Epithelial cell of prostate (primary cell): ENCODE data around the gene ADAD1.
"Not testable (repeated sequence)": the region's sequence is repeated elsewhere in the genome, so short reads cannot be mapped to it uniquely, and the experiment has no call there.

Experiments
- DNase-seq: peaks from one replicate; pipeline ENCODE4 v3.0.0-alpha.2; 2011; ENCODE audit warnings: low read depth, low spot score
- H3K27ac ChIP-seq: fragments of 450-650 bp; 2 replicates; pipeline ENCODE4 v1.5.1; 2017; ENCODE audit warnings: mild to moderate bottlenecking

The ADAD1 gene

DNA sequence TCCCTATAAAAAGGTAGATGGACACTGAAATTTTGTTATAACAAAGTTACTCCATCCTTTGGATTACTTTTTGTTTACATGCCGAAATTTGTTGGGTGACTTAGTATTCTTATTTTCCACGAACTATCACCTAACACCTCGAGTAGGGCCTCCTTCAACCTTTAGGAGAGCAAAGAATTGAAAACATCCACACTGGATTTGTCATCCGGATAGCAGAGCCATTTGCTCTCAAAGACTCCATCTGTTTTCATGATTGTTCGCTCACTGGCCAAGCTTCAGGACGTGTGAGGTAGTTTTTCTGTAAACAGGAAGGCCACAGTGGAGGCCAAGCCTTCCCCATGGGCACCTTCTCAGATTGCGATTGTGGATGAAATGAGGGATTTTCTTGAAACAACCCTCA, at the start of gene ADAD1:
Gene ADAD1, plus strand, starts transcription at position 301 of the 400 bp plus-strand sequence. CDS start 1,059 bp downstream, outside the sequence.
- no peak for DNase-seq

DNA sequence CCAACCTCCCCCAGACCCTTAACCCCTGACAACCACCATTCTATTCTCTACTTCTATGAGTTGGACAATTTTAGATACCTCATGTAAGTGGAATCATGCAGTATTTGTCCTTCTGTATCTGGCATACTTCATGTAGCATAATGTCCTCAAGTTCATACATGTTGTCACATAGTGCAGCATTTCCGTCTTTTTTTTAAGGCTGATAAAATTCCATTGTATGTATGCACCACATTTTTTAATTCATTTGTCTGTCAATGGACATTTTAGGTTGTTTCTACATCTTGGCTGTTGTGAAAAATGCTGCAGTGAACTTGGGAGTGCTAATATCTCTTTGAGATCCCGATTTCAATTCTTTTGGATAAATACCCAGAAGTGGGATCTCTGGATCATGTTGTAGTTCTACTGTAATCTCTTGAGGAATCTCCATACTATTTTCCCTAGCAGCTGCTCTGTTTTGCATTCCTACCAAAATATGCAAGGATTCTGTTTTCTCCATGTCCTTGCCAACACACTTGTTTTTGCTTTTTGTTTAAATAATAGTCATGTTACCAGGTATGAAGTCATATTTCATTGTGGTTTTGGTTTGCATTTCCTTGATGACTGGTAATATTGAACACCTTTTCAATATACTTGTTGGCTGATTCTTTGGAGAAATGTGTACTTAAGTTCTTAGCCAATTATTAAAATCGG, 48.8 kb upstream of the ADAD1 start:
- no peak overlapping the region for H3K27ac ChIP-seq
- DNase-seq: no peak

More for the DNA sequence above, at the start of gene ADAD1:
- no peak within 1 kb of the TSS for H3K27ac ChIP-seq

DNA sequence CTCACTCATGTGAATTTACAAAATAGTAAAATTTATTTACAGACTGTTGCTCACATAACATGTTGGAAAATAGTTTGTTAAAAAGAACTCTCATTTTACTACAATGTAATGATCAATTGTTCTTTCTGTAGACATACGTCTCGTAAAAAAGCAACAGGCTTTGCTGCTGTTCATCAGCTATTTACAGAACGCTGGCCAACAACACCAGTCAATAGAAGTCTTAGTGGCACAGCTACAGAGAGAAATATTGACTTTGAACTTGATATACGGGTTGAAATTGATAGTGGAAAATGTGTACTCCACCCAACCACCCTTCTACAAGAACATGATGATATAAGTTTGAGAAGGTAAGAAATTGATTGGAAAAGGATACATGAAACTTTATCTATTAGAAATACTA, 47.6 kb upstream of the ADAD1 start:
- no peak for DNase-seq

DNA sequence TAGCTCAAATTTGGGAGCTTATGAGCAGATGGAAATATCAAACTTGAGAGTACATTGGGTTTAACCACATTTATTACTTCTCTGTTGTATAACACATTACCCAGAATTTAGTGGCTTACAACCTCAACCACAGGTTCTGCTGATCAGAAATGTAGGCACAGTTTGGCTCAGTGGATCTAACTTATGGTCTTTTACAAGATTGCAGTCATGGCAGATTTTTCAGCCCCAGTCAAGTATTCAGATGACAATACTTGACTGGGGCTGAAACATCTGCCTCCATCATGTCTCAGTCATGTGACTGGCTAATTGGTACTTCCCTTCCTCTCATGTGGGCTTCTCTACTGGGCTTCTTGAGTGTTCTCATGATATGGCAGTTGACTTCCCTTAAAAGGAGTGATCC, 44.0 kb upstream of the ADAD1 start:
- no peak for DNase-seq
- H3K27ac ChIP-seq: no peak overlapping the region

More for the DNA sequence above, 47.6 kb upstream of the ADAD1 start:
- no peak overlapping the region for H3K27ac ChIP-seq

DNA sequence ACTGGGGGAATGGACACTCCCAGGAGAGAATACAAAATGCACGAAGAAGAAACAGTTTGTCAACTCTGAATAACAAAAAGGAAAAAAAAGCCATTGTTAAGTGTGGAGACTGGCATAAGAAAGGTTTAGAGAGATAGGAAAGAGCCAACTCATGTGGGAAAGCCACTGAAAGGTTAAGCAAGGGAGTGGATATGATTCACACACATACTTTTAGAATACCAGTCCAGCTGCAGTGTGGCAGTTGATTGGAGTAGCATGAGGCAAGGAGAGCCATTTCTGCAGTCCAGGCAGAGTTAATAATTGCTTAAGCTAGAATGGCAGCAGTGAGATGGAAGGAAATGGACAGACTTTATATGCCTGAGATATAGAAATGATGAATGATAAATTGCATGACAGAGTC, 36.9 kb upstream of the ADAD1 start:
- peak overlapping the region; percentile 41 for H3K27ac ChIP-seq
- DNase-seq: peak; percentile 64

DNA sequence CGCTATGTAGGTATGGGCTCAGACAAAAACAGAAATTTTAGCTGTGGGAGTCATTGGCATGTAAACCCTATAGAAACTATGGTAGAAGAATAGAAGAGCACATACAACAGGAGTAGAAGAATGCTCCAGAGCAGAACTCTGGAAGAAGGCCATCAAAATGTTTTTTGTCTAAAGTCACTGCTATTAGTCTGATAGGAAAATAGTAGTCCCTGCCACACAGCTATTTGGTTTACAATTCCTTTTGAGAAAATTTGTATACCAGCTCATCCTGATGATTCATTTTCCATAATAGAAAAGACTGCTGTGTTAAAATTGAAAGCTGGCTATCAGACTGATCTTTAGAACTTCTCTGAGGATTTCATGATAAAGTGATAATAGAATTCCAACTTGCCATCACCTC, 32.8 kb upstream of the ADAD1 start:
- H3K27ac ChIP-seq: no peak overlapping the region
- no peak for DNase-seq

DNA sequence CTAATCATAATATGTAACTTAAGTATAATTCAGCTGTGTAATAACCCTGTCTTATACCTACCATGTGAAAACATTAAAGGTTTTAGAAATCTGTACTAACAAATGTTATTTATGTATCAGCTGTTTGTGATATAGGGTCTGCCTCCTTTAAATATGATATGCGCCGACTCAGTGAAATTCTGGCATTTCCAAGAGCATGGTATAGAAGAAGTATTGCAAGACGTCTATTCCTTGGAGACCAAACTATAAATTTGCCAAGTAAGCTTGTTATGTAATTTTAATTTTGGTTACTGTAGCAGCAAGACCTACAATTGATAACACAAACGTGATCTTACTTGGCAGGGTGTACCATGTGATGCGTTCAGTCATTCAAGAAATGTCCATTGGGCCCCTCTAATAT, 32.3 kb upstream of the ADAD1 start:
- no peak for DNase-seq
- no peak overlapping the region for H3K27ac ChIP-seq

DNA sequence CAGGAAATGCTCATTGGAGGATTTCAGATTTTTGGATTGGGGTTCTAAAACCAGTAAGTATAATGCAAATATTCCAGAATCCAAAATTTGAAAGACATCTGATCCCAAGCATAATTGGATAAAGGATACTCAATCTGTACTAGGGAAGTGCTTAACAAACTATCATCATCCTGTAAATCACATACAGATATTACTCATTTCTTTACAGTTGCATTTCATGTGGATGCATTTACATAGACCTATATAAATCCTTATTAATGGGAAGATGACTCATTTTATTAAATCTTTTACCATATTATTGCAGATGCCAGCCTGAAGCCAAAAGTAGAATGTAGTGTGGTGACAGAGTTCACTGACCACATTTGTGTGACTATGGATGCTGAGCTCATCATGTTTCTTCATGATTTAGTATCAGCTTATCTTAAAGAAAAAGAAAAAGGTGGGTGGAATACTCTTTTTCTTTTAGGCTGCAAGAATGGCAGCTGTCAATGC, 22.4 kb upstream of the ADAD1 start:
- H3K27ac ChIP-seq: no peak overlapping the region
- no peak for DNase-seq

DNA sequence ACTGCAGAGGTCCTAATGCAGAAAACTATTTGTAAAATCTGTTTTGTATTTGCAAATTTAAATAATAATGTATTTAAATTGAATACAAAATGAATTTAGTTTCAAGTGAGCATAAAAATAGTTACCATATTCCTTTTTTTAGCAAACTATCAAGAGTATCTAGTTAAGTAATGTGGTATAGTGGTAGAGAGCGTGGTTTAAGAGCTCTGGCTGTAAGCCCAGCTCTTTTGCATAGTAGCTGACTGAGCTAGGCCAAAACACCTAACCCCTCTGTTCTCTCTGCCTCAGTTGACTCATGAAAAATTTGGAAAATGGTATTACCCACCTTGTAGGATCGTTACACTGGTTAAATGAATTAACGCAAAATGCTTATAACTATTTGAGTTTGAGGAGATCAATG, 18.1 kb upstream of the ADAD1 start:
- no peak for DNase-seq

DNA sequence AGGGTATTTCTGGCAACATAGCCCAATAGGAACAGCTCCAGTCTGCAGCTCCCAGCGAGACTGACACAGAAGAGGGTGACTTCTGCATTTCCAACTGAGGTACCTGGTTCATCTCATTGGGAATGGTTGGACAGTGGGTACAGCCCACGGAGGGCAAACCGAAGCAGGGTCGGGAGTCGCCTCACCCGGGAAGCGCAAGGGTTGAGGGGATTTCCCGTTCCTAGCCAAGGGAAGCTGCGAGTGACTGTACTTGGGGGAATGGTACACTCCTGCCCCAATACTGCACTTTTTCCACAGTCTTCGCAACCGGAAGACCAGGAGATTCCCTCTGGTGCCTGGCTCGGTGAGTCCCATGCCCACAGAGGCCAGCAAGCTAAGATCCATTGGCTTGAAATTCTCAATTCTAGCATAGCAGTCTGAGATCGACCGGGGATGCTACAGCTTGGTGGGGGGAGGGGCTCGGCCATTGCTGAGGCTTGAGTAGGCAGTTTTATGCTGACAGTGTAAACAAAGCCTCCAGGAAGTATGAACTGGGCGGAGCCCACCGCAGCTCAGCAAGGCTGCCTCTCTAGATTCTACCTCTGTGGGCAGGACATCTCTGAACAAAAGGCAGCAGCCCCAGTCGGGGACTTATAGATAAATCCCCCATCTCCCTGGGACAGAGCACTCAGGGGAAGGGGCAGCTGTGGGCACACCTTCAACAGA, 14.0 kb upstream of the ADAD1 start:
- DNase-seq: no peak
- no peak overlapping the region for H3K27ac ChIP-seq

More for the DNA sequence above, 18.1 kb upstream of the ADAD1 start:
- H3K27ac ChIP-seq: no peak overlapping the region

DNA sequence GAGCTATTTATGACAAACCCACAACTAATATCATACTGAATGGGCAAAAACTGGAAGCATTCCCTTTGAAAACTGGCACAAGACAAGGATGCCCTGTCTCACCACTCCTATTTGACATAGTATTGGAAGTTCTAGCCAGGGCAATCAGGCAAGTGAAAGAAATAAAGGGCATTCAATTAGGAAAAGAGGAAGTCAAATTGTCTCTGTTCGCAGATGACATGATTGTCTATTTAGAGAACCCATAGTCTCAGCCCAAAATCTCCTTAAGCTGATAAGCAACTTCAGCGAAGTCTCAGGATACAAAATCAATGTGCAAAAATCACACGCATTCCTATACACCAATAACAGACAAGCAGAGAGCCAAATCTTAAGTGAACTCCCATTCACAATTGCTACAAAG, 10.0 kb upstream of the ADAD1 start:
- not testable (repeated sequence) for DNase-seq, H3K27ac ChIP-seq

DNA sequence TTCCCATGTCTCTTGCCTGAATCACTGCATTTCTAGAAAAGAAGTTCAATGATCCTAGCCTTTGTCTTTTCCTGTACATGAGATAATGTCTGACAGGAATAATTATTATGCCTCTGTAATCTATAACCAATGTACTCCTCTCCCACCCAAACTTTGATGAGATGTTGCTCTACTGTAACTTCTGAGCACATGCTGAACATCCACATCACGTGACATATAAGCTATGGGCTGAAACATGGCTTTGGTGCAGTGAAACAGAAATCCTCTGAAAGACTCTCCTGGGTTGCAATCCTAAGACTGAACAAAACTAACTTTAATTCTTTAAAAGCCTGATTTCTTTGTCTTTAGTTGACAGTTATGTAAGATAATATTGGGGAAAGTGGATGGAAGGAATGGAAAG, 1.5 kb upstream of the ADAD1 start:
- DNase-seq: no peak
- no peak overlapping the region for H3K27ac ChIP-seq

DNA sequence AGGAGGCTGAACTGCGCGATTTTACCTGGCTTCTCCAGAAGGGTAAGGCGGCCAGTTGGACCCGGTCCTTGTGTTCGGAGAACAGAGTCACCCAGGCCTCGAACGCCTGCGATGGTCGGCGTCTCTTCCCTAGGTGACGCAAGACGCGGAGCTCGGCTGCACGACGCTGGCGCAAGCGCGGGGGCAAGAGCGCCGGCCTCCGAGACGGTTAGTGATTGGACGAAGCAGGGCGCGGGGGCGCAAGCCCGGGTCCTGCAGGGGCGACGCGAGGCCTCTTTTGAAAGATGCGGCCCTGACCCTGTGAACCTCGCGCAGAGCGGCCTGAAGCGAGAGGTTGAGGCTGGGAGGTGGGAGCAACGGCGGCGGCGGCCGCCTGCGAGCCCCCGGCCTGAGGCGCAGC, 428 bp downstream of the ADAD1 start:
- H3K27ac ChIP-seq: no peak overlapping the region

DNA sequence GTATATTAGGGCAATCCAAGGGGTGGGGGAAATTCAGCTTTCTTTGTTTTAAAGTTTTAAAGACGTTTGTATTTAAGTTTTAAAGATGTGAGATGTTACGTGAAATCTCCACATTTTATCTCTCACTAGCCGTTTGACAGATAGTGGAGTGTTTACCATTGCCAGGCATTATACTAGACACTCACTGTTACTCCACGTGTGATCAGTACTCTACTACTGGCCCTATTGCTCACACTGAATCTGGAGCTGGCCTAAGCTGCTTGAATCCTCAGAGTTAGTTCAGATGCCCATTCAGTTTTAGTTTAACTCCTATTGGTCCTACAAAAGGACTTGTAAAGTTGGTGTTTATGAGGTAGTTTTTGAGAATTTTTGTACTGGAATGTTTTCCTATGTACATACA, 4.5 kb downstream of the ADAD1 start:
- DNase-seq: no peak

More for the DNA sequence above, 428 bp downstream of the ADAD1 start:
- no peak for DNase-seq

DNA sequence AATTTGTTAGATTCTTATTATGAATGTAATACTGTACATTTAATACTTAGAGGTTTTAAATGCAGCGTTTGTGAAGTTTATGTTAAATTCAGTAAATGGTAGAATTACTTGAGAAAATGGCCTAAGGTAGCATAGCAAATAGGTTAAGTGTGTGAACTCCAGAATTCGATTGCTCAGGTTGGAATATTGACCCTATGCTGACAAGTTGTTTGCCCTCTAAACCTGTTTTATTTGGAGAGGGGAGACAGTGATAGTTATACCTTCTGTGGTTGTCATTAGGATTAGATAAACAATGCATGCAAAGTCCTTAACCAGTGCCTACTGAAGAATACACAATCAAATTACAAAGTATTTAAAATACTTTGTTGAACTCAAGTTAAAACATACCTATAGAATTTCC, 5.4 kb downstream of the ADAD1 start:
- no peak overlapping the region for H3K27ac ChIP-seq
- DNase-seq: no peak

More for the DNA sequence above, 4.5 kb downstream of the ADAD1 start:
- no peak overlapping the region for H3K27ac ChIP-seq

DNA sequence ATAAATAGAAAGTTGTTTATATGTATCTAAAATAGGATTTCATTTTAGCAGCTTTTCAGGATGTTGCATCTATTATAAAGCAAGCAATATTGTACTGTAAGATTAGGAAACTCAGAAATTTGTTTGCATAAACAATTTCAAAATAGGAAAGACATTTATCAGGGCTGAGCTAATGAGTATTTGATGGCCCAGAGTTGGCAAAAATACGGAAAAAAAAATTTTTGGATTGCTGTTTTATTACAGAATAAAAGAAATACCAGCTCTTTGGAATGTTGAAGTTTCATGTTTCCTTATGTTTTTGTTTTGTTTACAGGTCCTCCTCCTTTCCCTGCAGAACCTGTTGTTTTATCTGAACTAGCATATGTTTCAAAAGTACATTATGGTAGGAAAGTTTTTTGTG, 14.5 kb downstream of the ADAD1 start:
- no peak for DNase-seq
- no peak overlapping the region for H3K27ac ChIP-seq

DNA sequence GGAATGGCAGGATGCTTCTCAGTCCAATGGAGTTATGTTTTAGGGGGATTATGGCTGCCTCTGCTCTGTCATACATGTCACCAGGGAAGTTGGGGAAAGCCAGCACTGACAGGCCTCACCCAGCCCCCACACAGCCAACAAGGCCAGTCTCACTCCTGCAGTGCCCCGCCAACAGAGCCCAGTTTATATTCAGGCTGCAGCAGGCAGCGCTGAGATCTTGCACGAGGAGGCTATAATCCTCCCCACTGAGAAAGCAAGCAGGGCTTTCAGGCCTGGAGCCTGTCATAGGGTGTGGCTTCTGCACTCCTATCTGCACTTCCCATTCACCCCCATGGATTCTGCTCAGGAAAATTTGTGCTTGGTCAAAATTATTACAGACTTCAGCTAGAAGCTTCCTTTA, 25.1 kb downstream of the ADAD1 start:
- no peak overlapping the region for H3K27ac ChIP-seq
- no peak for DNase-seq

DNA sequence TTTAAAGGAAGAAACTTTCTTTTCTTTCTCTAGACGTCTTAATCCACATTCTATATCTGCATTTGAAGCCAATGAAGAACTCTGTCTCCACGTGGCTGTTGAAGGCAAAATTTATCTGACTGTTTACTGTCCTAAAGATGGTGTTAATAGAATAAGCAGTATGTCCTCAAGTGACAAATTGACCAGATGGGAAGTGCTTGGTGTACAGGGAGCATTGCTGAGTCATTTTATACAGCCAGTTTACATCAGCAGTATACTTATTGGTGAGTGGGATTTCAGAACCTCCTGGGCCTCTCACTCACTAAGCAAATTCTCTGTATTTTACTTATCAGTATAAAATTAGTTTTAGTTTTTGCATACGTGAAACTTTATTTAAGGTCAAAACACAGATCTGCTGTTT, 33.7 kb downstream of the ADAD1 start:
- no peak for DNase-seq
- H3K27ac ChIP-seq: no peak overlapping the region

DNA sequence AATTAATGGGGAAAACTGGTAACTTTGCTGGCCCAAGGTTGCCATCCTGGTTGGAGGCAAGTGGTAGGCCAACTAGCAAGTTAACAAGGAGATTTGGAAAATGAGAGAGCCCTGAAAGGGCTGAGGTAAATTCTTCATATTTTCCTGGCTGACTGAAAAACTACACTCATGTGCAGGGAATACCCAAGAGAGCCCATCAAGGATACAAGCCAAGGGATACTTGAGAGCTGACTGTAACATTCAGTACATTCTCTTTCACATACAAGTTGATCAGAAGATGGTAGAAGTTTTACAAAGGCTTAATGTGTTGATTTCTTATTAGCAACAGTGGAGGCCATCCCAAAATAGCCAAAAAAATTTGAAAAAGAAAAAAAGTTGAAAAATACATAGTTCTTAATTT, 44.4 kb downstream of the ADAD1 start:
- no peak for DNase-seq

DNA sequence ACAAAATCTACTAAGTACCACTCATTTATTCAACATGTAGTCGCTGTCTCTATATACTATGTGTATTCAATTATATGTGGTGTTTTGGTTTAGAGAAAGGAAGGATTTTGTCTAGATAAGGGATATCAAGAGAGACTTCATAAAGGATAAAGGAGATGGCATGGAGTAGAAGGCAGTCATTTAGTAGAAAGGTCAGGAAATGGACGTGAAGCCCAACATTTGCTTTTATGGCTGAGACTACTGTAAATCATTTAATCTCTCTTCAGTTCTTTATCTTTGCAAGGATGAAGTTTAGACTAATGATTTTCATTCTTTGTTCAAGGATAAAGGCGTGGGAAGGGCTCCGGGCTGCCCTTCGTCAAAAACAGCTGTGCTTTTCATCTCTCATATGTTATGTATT, 52.5 kb downstream of the ADAD1 start:
- no peak overlapping the region for H3K27ac ChIP-seq
- DNase-seq: no peak

More for the DNA sequence above, 44.4 kb downstream of the ADAD1 start:
- no peak overlapping the region for H3K27ac ChIP-seq

DNA sequence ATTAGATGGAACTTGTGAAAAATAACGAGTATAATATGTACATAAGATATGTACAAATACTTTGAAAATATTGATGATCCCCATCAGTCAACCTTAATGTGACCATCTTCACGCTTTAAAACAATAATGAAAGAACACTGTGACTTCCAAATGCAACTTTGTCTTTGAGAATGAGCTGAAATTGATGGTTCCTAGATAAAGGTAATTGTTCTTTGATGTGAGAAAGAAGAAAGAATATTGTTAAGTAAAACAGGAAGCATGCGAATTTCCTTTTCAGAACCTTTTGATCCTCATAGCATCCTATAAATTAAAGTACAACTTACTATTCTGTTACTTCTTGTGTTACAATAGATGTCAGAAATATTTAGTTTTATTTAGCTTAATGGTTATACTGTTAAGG, 55.5 kb downstream of the ADAD1 start:
- no peak overlapping the region for H3K27ac ChIP-seq
- no peak for DNase-seq

DNA sequence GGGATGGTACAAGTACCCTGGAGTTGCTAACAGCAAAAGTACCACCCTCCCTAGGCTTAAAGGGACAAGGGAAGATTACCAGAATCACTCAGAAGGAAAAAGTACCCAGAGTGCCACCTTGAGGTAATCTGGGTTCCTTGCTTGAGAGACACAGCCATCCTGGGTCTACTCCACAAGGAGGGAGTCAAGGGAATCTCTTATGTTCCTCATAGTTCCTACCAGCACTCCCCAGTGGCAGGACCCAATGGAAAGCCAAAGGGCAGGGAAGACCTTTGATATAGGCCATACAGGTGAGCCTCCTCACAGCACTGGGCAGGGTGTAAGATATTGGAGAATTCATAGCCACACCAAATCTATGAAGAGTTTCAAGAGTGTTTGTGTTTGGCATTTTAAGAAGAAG, 72.0 kb downstream of the ADAD1 start:
- no peak for DNase-seq
- H3K27ac ChIP-seq: no peak overlapping the region
